IMR-90 (cell line): ENCODE measurements around the gene GNAO1. TPM values are rescaled to one million over a fixed set of nuclear protein-coding genes. Genes with fewer than 3 reads are reported as not detected.

Experiments used
- ATAC-seq: fragments of 200-7000 bp; cut with Tn5 transposase; 2 replicates; pipeline ENCODE4 v1.9.1; 2020; ENCODE audit warnings: low read depth, mild to moderate bottlenecking, moderate library complexity
- BruUV-seq: library from RNA; stranded (reverse); fragments of 400-500 nt; replicated peaks from 2 replicates; lab custom pipeline; 2021; lab: Mats Ljungman, UMichigan
- CTCF ChIA-PET: fragments of 300-600 bp; formaldehyde crosslinking; extraction: SDS; loops from one replicate; lab custom pipeline; 2021; ENCODE audit warnings: antibody characterized with exemption; lab: Yijun Ruan, JAX
- POLR2A ChIA-PET: fragments of 300-600 bp; sonication (Branson Sonifier 250); formaldehyde crosslinking; loops from one replicate; lab custom pipeline; 2022; ENCODE audit warnings: antibody characterized with exemption; ENCODE audit not compliant: unreplicated experiment; lab: Charles Lee
- DNase-seq: peaks from one replicate; pipeline ENCODE4 v3.0.0; 2013
- H2AFZ ChIP-seq: replicated peaks from 2 replicates; pipeline ENCODE3; 2013; ENCODE audit warnings: low read length, mild to moderate bottlenecking; ENCODE audit not compliant: poor library complexity
- H2AK5ac ChIP-seq: 2 replicates; pipeline ENCODE4 v1.6.1; 2013; ENCODE audit warnings: low read depth, low read length, inconsistent platforms
- H2AK9ac ChIP-seq: replicated peaks from 2 replicates; pipeline ENCODE3; 2013; ENCODE audit warnings: mild to moderate bottlenecking, low read depth, low read length, moderate library complexity; ENCODE audit not compliant: poor library complexity
- H2BK120ac ChIP-seq: 2 replicates; pipeline ENCODE4 v1.6.1; 2013; ENCODE audit warnings: low read depth, low read length, inconsistent platforms
- H2BK15ac ChIP-seq: 3 replicates; pipeline ENCODE4 v1.6.1; 2013; ENCODE audit warnings: low read depth, low read length, inconsistent platforms
- H2BK20ac ChIP-seq: 2 replicates; pipeline ENCODE4 v1.6.1; 2013; ENCODE audit warnings: low read depth, mild to moderate bottlenecking, inconsistent platforms, low read length, moderate library complexity
- H2BK5ac ChIP-seq: 2 replicates; pipeline ENCODE4 v1.6.1; 2013; ENCODE audit warnings: mild to moderate bottlenecking, low read depth, low read length, inconsistent platforms; ENCODE audit not compliant: poor library complexity, severe bottlenecking
- H3K14ac ChIP-seq: replicated peaks from 2 replicates; pipeline ENCODE4 v1.6.1; 2013; ENCODE audit warnings: low read depth, low read length, inconsistent platforms
- H3K18ac ChIP-seq: 2 replicates; pipeline ENCODE4 v1.6.1; 2013; ENCODE audit warnings: low read depth, low read length, control low read depth
- H3K23ac ChIP-seq: 2 replicates; pipeline ENCODE4 v1.6.1; 2013; ENCODE audit warnings: low read depth, low read length, inconsistent platforms
- H3K27ac ChIP-seq: 2 replicates; pipeline ENCODE4 v1.5.1; 2013; ENCODE audit warnings: mild to moderate bottlenecking, control low read depth, low read length; ENCODE audit not compliant: insufficient read depth
- H3K27me3 ChIP-seq: 2 replicates; pipeline ENCODE4 v1.6.1; 2013; ENCODE audit warnings: low read length; ENCODE audit not compliant: control insufficient read depth, insufficient read depth
- H3K36me3 ChIP-seq: 2 replicates; pipeline ENCODE4 v1.6.1; 2013; ENCODE audit warnings: low read length, mixed read lengths; ENCODE audit not compliant: control insufficient read depth, insufficient read depth
- H3K4ac ChIP-seq: 2 replicates; pipeline ENCODE4 v1.6.1; 2013; ENCODE audit warnings: low read depth, low read length, inconsistent platforms
- H3K4me1 ChIP-seq: 2 replicates; pipeline ENCODE4 v1.6.1; 2013; ENCODE audit warnings: low read length, mixed read lengths; ENCODE audit not compliant: control insufficient read depth, insufficient read depth
- H3K4me2 ChIP-seq: 2 replicates; pipeline ENCODE4 v1.6.1; 2013; ENCODE audit warnings: low read depth, mild to moderate bottlenecking, control low read depth, low read length, moderate library complexity
- H3K4me3 ChIP-seq: 2 replicates; pipeline ENCODE4 v1.5.1; 2013; ENCODE audit warnings: low read depth, mild to moderate bottlenecking, control low read depth, low read length, moderate library complexity; ENCODE audit not compliant: insufficient read depth
- H3K56ac ChIP-seq: 2 replicates; pipeline ENCODE4 v1.6.1; 2013; ENCODE audit warnings: low read length, inconsistent platforms; ENCODE audit not compliant: insufficient read depth; ENCODE audit errors: extremely low read depth
- H3K79me1 ChIP-seq, 2 experiments: 2 replicates each; pipeline ENCODE4 v1.6.1; 2013; ENCODE audit warnings: low read length in 2 of 2, inconsistent platforms in 1 of 2, low read depth in 1 of 2
- H3K9ac ChIP-seq: 2 replicates; pipeline ENCODE4 v1.6.1; 2013; ENCODE audit warnings: low read depth, low read length, control low read depth
- H3K9me1 ChIP-seq: 2 replicates; pipeline ENCODE4 v1.6.1; 2013; ENCODE audit warnings: low read length, inconsistent platforms; ENCODE audit not compliant: insufficient read depth
- H3K9me3 ChIP-seq: 2 replicates; pipeline ENCODE4 v1.6.1; 2013; ENCODE audit warnings: low read length; ENCODE audit not compliant: control insufficient read depth, insufficient read depth
- H4K20me1 ChIP-seq: 2 replicates; pipeline ENCODE4 v1.6.1; 2013; ENCODE audit warnings: low read length, inconsistent platforms; ENCODE audit not compliant: insufficient read depth
- H4K5ac ChIP-seq: 2 replicates; pipeline ENCODE4 v1.6.1; 2013; ENCODE audit warnings: mild to moderate bottlenecking, low read depth, low read length, control low read depth
- H4K8ac ChIP-seq, 2 experiments: 2 replicates each; pipeline ENCODE4 v1.6.1; 2013; ENCODE audit warnings: low read depth in 2 of 2, low read length in 2 of 2, control low read depth in 1 of 2, inconsistent platforms in 1 of 2
- H4K91ac ChIP-seq: 2 replicates; pipeline ENCODE4 v1.6.1; 2013; ENCODE audit warnings: low read depth, low read length, inconsistent platforms; ENCODE audit not compliant: insufficient read depth
- BHLHE40 ChIP-seq: fragments of 150-350 bp; IDR thresholded peaks from 2 replicates; pipeline ENCODE4 v1.6.1; 2016; ENCODE audit warnings: mild to moderate bottlenecking, low read depth, low read length
- FOS ChIP-seq: fragments of 150-350 bp; IDR thresholded peaks from 2 replicates; pipeline ENCODE4 v1.6.1; 2016; ENCODE audit warnings: low read depth, low read length
- NFE2L2 ChIP-seq: fragments of 150-350 bp; IDR thresholded peaks from 2 replicates; pipeline ENCODE4 v1.6.1; 2016; ENCODE audit warnings: low read depth, mild to moderate bottlenecking, low read length
- RCOR1 ChIP-seq: IDR thresholded peaks from 2 replicates; pipeline ENCODE4 v1.6.1; 2012; ENCODE audit warnings: mild to moderate bottlenecking, low read length, improper control_type of control experiment; ENCODE audit not compliant: insufficient replicate concordance
- RFX5 ChIP-seq: IDR thresholded peaks from 2 replicates; pipeline ENCODE4 v1.8.0; 2012; ENCODE audit warnings: low read depth, mild to moderate bottlenecking, low read length, moderate library complexity
- WGBS, 2 experiments: methylation state at CpG; one replicate each; pipeline versions ENCODE4 v1.1.5 to v1.1.7; 2013; ENCODE audit warnings: missing lambda C conversion rate in 2 of 2; ENCODE audit not compliant: insufficient read length in 1 of 2; ENCODE audit errors: extremely low coverage in 2 of 2; 5-methylcytosine and 5-hydroxymethylcytosine counted together
- dilution Hi-C: fragments of 300-500 bp; cut with HindIII; formaldehyde crosslinking; loops from one replicate; pipeline ENCODE4 v1.14.3; 2018; ENCODE audit warnings: low sequenced_read_pairs; ENCODE audit not compliant: unreplicated experiment
- in situ Hi-C: fragments of 300-500 bp; cut with MboI; formaldehyde crosslinking; loops from 3 replicates; pipeline ENCODE4 v1.14.3; 2019; ENCODE audit warnings: low sequenced_read_pairs, inconsistent platforms, mixed read lengths
- intact Hi-C: fragments of 100-400 bp; cut with micrococcal nuclease; formaldehyde crosslinking; loops from 2 replicates; pipeline ENCODE4 v1.10.0; 2022
- polyA plus RNA-seq, 3 experiments: library from polyadenylated mRNA; depleted of rRNA; stranded (reverse); fragments of >200 nt; gene quantifications; 2 replicates each; pipeline ENCODE4 v1.2.3, GENCODE V29; 2012; ENCODE audit warnings: low replicate concordance in 1 of 3
- total RNA-seq: library from RNA; depleted of rRNA; stranded (reverse); fragments of >200 nt; gene quantifications from 2 replicates; pipeline ENCODE4 v1.2.3, GENCODE V29; 2012

The GNAO1 gene
- total and polyA plus RNA-seq, 2 of the 4 experiments (the other 2 are of a cell fraction) = under 0.01 to 0.07 TPM

DNA sequence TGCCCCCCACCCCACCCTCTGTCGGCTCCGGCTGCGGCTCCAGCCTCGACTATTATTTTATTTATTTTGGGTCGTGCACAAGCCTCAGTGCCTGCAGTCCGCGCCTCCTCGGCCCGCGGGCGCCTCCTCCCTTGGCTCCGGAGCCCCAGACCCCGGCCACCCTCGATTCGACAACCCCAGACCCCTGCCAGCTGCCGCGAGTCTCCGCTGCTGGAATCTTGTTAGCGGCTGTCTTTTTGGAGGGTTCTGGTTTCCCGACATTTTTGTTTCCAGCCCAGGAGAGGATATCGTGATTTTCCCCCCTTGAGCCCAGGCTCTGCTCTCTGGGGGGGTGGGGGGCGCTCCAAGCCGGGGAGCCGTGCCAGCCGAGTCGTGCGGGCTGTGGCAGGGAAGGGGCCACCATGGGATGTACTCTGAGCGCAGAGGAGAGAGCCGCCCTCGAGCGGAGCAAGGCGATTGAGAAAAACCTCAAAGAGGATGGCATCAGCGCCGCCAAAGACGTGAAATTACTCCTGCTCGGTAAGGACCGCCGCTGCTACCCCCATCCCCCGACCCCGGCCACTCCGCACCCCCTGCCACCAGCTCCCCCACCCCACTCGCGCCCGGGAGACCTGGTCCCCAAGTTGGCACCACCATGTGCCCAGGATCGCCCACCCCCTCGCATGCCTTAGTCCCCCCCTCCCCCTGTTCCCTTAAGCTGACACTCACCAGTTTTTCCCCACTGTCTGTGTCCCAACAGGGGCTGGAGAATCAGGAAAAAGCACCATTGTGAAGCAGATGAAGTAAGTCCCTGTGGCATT lies 746 bp downstream of the GNAO1 start (continued):
- no peak for TF ChIP-seq RCOR1

DNA sequence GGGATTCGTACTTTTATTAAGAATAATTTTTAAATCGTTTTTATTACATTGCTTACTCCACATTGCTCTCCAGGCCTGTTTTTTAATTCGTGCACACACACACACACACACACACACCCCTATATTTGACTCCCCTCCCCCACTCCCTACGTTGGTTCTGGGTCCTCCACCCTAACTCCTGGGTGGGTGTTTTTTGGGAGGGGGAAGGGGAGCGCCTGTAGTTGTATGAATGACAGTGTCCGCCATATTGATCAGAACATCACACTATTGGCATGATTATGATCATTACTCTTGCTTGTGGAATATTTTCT lies 1.3 kb downstream of the GNAO1 start:
- DNase-seq (no peak), ATAC-seq (no peak)
- no TSS peak for BruUV-seq
- H2BK5ac ChIP-seq = no peak overlapping the region
- no peaks in the 10 kb centered on the region for H3K9me1 ChIP-seq
- no peaks in the 10 kb centered on the region for H3K36me3 ChIP-seq
- H3K14ac ChIP-seq = no peak overlapping the region
- no peak overlapping the region for H2BK20ac ChIP-seq
- H3K79me1 ChIP-seq = no peaks in the 10 kb centered on the region
- H2AK9ac ChIP-seq = no peak overlapping the region
- H3K4ac ChIP-seq = no peak overlapping the region
- H3K4me1 ChIP-seq = no peaks in the 10 kb centered on the region; the same call in 1 of the 2 replicates
- H4K8ac ChIP-seq = no peak overlapping the region
- no CpG with 5 or more reads among the region's 6 CpGs for WGBS, 2 experiments
- in situ Hi-C loops = no loop called here
- no peak overlapping the region for H4K5ac ChIP-seq
- no peak overlapping the region for H3K18ac ChIP-seq
- no peaks in the 10 kb centered on the region for H4K20me1 ChIP-seq
- H2BK120ac ChIP-seq = no peak overlapping the region
- H3K23ac ChIP-seq = no peak overlapping the region
- no peak overlapping the region for H3K9ac ChIP-seq
- no peak overlapping the region for H2BK15ac ChIP-seq
- H3K9me3 ChIP-seq = 0 out of 2 replicates have a peak, but pooled peaks cover 5% of the 10 kb centered on the region
- H3K27me3 ChIP-seq = peaks cover 62% of the 10 kb centered on the region
- no peak overlapping the region for H3K27ac ChIP-seq
- no peak overlapping the region for H2AK5ac ChIP-seq
- no peak overlapping the region for H3K4me2 ChIP-seq
- H4K91ac ChIP-seq = no peak overlapping the region
- ChIA-PET CTCF (no interaction called here), POLR2A (no interaction called here)
- no peak for TF ChIP-seq RCOR1
- no peak for TF ChIP-seq NFE2L2
- no peak for TF ChIP-seq RFX5
- TF ChIP-seq BHLHE40 = no peak
- no peak for TF ChIP-seq FOS
- H3K4me3 ChIP-seq = no peak overlapping the region
- H2AFZ ChIP-seq = no peak overlapping the region
- dilution Hi-C loops = no loop called here
- intact Hi-C loops = loop anchor here (5.0 kb wide), 1 partner anchor 110 kb away; no protein-coding TSS in a partner anchor
- no peak overlapping the region for H3K56ac ChIP-seq
